Smooth muscle cell (in vitro differentiated cells): ENCODE measurements around the gene BLMH. TPM values are rescaled to one million over a fixed set of nuclear protein-coding genes. Genes with fewer than 3 reads are reported as not detected.

Experiments
- DNase-seq: peaks from one replicate; lab custom pipeline; 2025; ENCODE audit not compliant: unreplicated experiment; lab: John Stamatoyannopoulos, UW
- H2AFZ ChIP-seq: fragments of 200-600 bp; sonication (generic); 2 replicates; pipeline ENCODE4 v1.6.0; 2016; ENCODE audit warnings: antibody characterized with exemption, low read depth, mild to moderate bottlenecking
- H3F3A ChIP-seq: fragments of 200-600 bp; sonication (generic); 2 replicates; pipeline ENCODE4 v1.6.0; 2017; ENCODE audit warnings: antibody characterized with exemption, low read depth
- H3K27ac ChIP-seq: fragments of 200-600 bp; sonication (generic); 2 replicates; pipeline ENCODE4 v1.5.1; 2016; ENCODE audit warnings: low read depth, mild to moderate bottlenecking
- H3K27me3 ChIP-seq: fragments of 200-600 bp; sonication (generic); 2 replicates; pipeline ENCODE4 v1.6.1; 2016; ENCODE audit warnings: low read depth, mild to moderate bottlenecking
- H3K36me3 ChIP-seq: fragments of 200-600 bp; sonication (generic); 2 replicates; pipeline ENCODE4 v1.5.1; 2016; ENCODE audit warnings: low read depth
- H3K4me1 ChIP-seq: fragments of 200-600 bp; sonication (generic); 2 replicates; pipeline ENCODE4 v1.5.1; 2016; ENCODE audit warnings: low read depth
- H3K4me2 ChIP-seq: fragments of 200-600 bp; sonication (generic); 2 replicates; pipeline ENCODE4 v1.6.0; 2016; ENCODE audit warnings: mild to moderate bottlenecking
- H3K4me3 ChIP-seq: fragments of 200-600 bp; sonication (generic); 2 replicates; pipeline ENCODE4 v1.5.1; 2016; ENCODE audit warnings: mild to moderate bottlenecking
- H3K79me2 ChIP-seq: fragments of 200-600 bp; sonication (generic); 2 replicates; pipeline ENCODE4 v1.6.0; 2016; ENCODE audit warnings: low read depth, mild to moderate bottlenecking
- H3K9ac ChIP-seq: fragments of 200-600 bp; sonication (generic); 2 replicates; pipeline ENCODE4 v1.6.0; 2016; ENCODE audit warnings: low read depth
- H3K9me3 ChIP-seq: fragments of 200-600 bp; sonication (generic); replicated peaks from 2 replicates; pipeline ENCODE4 v1.5.1; 2016; ENCODE audit warnings: low read depth
- H4K20me1 ChIP-seq: fragments of 200-600 bp; sonication (generic); 2 replicates; pipeline ENCODE4 v1.6.0; 2016; ENCODE audit warnings: low read depth
- WGBS: methylation state at CpG from one replicate; pipeline ENCODE4 v1.1.7; 2016; ENCODE audit warnings: low lambda C conversion rate; 5-methylcytosine and 5-hydroxymethylcytosine counted together
- polyA plus RNA-seq: library from polyadenylated mRNA; unstranded; fragments of >200 nt; fragmentation: Nextera tagmentation; extraction: Ambion mirVana; gene quantifications from 2 replicates; pipeline ENCODE4 v1.2.1, GENCODE V29; 2016
- total RNA-seq: library from RNA; depleted of rRNA; stranded (reverse); fragments of >200 nt; gene quantifications from 2 replicates; pipeline ENCODE4 v1.2.3, GENCODE V29; 2014
- TF ChIP-seq, protein P1 (sequence below): fragments of 200-600 bp; sonication (generic); IDR thresholded peaks from 2 replicates; pipeline ENCODE4 v1.5.1; 2017; ENCODE audit warnings: borderline replicate concordance, mild to moderate bottlenecking, antibody characterized with exemption; ENCODE audit not compliant: insufficient read depth, poor library complexity, severe bottlenecking

BLMH gene
- total and polyA plus RNA-seq, 2 experiments from 2014 or later = 13.2 to 20.5 TPM

DNA sequence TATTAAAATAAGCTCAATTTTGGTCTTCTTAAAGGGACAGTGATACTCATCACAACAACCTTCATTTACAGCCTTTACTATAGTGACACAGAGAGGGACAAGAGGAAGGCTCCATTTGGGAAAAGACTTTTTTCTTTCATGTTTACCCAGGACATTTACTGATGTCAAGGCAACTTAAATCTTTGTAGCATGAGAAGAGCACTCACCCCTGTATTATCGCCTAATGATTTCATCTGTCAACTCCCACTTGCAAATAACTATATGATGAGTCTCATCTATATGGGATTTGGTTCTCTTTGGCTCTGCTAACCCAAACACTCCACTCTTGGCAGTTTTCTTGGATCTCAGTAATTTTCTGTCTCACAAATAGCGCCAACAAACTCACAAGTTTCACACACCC, 24.1 kb downstream of the BLMH start:
- TF ChIP-seq, protein P1, sequence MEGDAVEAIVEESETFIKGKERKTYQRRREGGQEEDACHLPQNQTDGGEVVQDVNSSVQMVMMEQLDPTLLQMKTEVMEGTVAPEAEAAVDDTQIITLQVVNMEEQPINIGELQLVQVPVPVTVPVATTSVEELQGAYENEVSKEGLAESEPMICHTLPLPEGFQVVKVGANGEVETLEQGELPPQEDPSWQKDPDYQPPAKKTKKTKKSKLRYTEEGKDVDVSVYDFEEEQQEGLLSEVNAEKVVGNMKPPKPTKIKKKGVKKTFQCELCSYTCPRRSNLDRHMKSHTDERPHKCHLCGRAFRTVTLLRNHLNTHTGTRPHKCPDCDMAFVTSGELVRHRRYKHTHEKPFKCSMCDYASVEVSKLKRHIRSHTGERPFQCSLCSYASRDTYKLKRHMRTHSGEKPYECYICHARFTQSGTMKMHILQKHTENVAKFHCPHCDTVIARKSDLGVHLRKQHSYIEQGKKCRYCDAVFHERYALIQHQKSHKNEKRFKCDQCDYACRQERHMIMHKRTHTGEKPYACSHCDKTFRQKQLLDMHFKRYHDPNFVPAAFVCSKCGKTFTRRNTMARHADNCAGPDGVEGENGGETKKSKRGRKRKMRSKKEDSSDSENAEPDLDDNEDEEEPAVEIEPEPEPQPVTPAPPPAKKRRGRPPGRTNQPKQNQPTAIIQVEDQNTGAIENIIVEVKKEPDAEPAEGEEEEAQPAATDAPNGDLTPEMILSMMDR = no peak
- Histone ChIP-seq H3K79me2 (no peaks in the 10 kb centered on the region), H4K20me1 (no peaks in the 10 kb centered on the region), H3K4me1 (no peaks in the 10 kb centered on the region), H3K36me3 (peaks cover 11% of the 10 kb centered on the region), H3K4me3 (no peak overlapping the region), H3K9me3 (no peaks in the 10 kb centered on the region), H3K27ac (peak overlapping the region; percentile 85), H3K4me2 (no peak overlapping the region), H3K9ac (peak overlapping the region; percentile 77), H3F3A (no peaks in the 10 kb centered on the region), H2AFZ (no peak overlapping the region), H3K27me3 (no peaks in the 10 kb centered on the region)
- WGBS = 69% methylated on average over 2 of the region's 2 CpGs
- no peak for DNase-seq

GRCh38 chr17:30263552-30264333, 28.0 kb downstream of the BLMH start:
- H3F3A ChIP-seq = no peaks in the 10 kb centered on the region
- H3K79me2 ChIP-seq = no peaks in the 10 kb centered on the region
- H4K20me1 ChIP-seq = no peaks in the 10 kb centered on the region
- H3K27ac ChIP-seq = no peak overlapping the region
- no peak overlapping the region for H3K4me2 ChIP-seq
- 78% methylated on average over 2 of the region's 2 CpGs for WGBS
- no peak for DNase-seq
- H3K9me3 ChIP-seq = no peaks in the 10 kb centered on the region
- TF ChIP-seq, protein P1 = no peak
- peaks cover 4% of the 10 kb centered on the region for H3K36me3 ChIP-seq
- H2AFZ ChIP-seq = no peak overlapping the region
- H3K4me3 ChIP-seq = no peak overlapping the region
- no peaks in the 10 kb centered on the region for H3K4me1 ChIP-seq
- H3K9ac ChIP-seq = no peak overlapping the region
- H3K27me3 ChIP-seq = no peaks in the 10 kb centered on the region

DNA sequence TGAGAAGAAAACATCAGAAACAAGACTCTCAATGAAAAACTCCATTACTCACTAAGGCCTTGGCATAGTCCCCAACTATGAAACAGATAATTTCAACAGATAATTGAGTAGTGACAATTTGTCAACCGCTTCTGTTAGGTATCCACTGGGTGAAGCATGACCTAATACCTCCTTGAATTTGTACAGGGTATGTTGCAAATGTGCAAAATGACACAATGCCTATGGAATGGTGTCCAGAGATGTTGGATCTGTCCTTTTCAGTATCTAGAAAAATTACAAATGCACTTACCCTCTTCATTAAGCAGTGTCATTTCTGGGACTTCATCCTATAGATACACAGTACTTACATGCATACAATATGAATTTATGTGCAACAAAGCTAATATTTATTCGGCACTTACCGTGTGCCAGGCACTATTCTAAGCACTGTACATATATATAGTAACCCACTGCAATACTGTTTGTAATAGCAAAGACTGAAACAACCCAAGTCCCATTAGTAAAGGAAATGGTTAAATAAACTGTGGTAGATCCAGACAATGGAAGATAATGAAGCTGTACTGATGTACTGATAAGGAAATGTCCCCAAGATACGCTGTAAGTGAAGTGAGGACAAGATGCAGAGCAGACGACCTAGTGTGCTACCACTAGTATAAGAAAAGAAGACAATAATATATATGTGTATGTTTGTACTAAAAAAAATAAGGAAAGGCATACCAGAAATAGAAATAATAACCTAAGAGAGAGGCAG, 34.8 kb downstream of the BLMH start:
- H3K9me3 ChIP-seq = no peaks in the 10 kb centered on the region
- WGBS = 72% methylated on average over 5 of the region's 5 CpGs
- no peak overlapping the region for H3K27ac ChIP-seq

More for the DNA sequence above, 34.8 kb downstream of the BLMH start:
- no peak for DNase-seq
- H3K9ac ChIP-seq = no peak overlapping the region
- H3K4me2 ChIP-seq = no peak overlapping the region
- no peaks in the 10 kb centered on the region for H3F3A ChIP-seq
- no peaks in the 10 kb centered on the region for H3K79me2 ChIP-seq
- peaks cover 4% of the 10 kb centered on the region for H3K36me3 ChIP-seq
- H3K4me1 ChIP-seq = no peaks in the 10 kb centered on the region
- no peak overlapping the region for H3K4me3 ChIP-seq
- TF ChIP-seq, protein P1 = no peak
- H3K27me3 ChIP-seq = no peaks in the 10 kb centered on the region
- no peak overlapping the region for H2AFZ ChIP-seq
- H4K20me1 ChIP-seq = no peaks in the 10 kb centered on the region
